Spleen (tissue), 7 donors: Measurements from ENCODE around the gene EPB41.

Source experiments
- POLR2AphosphoS5 ChIP-seq, 3 donors: sonication (generic); formaldehyde crosslinking; IDR thresholded peaks; one replicate each; pipeline ENCODE4 v1.5.1; 2017; ENCODE audit warnings: antibody characterized with exemption in 3 of 3
- TF ChIP-seq, protein P1 (sequence below), 11 experiments: fragments of 200-600 bp in 7 of 11; fragments of 450-650 bp in 4 of 11; sonication (generic) in 4 of 11; IDR thresholded peaks in 8 of 11; conservative IDR thresholded peaks in 3 of 11; 1 replicate in 7 of 11; 2 replicates in 4 of 11; pipeline versions ENCODE4 v1.4.0 to v1.8.0; 2016 to 2021; ENCODE audit warnings: antibody characterized with exemption in 11 of 11, inconsistent platforms in 4 of 11, mild to moderate bottlenecking in 1 of 11
- donor health status: DM: no; HTN: no; CAD: no; lungs with moderate emphysema.
- donor health status: DM: no; HTN: no; CAD: no.
- donor health status: DM: no; HTN: no; CAD: no.

DNA sequence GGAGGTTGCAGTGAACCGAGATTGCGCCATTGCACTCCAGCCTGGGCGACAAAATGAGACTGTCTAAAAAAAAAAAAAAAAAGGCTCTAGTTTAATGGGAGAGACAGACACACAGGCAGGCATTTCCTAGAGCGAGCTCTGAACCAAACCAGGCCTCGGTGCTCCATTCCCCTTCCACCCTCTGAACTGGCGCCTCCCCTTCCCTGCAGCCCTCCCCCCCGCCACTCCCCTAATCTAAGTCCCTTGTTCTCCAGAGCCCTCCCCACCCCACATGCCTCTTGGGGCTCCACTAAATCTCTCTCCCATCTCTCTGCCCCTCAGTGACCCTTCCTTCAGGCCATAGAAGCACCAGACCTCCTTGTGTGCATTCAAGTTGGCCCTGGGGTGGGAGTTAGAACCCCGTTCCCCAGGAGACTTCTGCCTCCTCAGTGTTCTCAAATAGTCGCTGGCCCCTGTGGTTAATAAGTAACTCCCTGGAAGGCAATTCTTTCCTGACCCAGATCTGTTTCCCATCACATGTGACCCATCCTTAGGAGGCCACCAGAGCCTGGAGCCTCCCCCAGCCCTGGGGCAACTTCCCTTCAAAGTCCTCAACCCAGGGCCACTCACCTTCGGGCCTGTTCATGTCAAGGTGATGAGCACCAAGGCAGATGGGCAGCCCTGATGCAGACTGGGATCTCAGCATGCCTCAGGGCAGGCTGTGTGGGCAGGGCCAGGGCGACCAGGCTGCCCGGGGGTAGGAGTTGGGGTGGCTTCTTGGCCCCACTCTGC is 42.6 kb upstream of the EPB41 start:
- TF ChIP-seq, protein P1, sequence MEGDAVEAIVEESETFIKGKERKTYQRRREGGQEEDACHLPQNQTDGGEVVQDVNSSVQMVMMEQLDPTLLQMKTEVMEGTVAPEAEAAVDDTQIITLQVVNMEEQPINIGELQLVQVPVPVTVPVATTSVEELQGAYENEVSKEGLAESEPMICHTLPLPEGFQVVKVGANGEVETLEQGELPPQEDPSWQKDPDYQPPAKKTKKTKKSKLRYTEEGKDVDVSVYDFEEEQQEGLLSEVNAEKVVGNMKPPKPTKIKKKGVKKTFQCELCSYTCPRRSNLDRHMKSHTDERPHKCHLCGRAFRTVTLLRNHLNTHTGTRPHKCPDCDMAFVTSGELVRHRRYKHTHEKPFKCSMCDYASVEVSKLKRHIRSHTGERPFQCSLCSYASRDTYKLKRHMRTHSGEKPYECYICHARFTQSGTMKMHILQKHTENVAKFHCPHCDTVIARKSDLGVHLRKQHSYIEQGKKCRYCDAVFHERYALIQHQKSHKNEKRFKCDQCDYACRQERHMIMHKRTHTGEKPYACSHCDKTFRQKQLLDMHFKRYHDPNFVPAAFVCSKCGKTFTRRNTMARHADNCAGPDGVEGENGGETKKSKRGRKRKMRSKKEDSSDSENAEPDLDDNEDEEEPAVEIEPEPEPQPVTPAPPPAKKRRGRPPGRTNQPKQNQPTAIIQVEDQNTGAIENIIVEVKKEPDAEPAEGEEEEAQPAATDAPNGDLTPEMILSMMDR (IDR thresholded peaks at IDR 0.05 in 8 of 11, conservative IDR thresholded peaks at IDR 0.05 in 3 of 11): no peak
- no peak for TF ChIP-seq POLR2AphosphoS5 (IDR thresholded peaks at IDR 0.05)
